Fibroblast of mammary gland (primary cell): ENCODE results near the gene ITGA2B.

Source experiments
- DNase-seq: peaks from one replicate; pipeline ENCODE4 v3.0.0-alpha.2; 2010; ENCODE audit warnings: low read depth
- H3K4me3 ChIP-seq: 2 replicates; pipeline ENCODE4 v1.5.1; 2011; ENCODE audit warnings: low read depth, mild to moderate bottlenecking, low read length, moderate library complexity; ENCODE audit not compliant: control insufficient read depth
- CTCF ChIP-seq: conservative IDR thresholded peaks from 2 replicates; pipeline ENCODE4 v1.5.1; 2011; ENCODE audit warnings: low read depth, low read length, inconsistent platforms; ENCODE audit not compliant: control insufficient read depth, insufficient read depth

The ITGA2B gene

GRCh38 chr17:44327715-44328449, 61.6 kb downstream of the ITGA2B start:
- no peak for TF ChIP-seq CTCF
- DNase-seq, result no peak
- H3K4me3 ChIP-seq, result no peak overlapping the region

- no peak for TF ChIP-seq CTCF
- DNase-seq, result peak; percentile 96
- H3K4me3 ChIP-seq, result peak overlapping the region; percentile 6
These were observed 62.5 kb downstream of the ITGA2B start for GRCh38 chr17:44326861-44327444.

- peak within 1 kb of the TSS; percentile 68 for H3K4me3 ChIP-seq
- peak; percentile 90 for DNase-seq
- no peak for TF ChIP-seq CTCF
These were observed 64.7 kb downstream of the ITGA2B start, which contains the start of gene SLC25A39 for GRCh38 chr17:44324571-44325275. TSS of gene SLC25A39 (minus strand) at chr17:44324823. CDS start at chr17:44323562, 1,261 bp downstream.

GRCh38 chr17:44324092-44324570, 65.3 kb downstream of the ITGA2B start:
- TF ChIP-seq CTCF, result no peak
- peak overlapping the region; percentile 68 for H3K4me3 ChIP-seq
- no peak for DNase-seq

- no peak for TF ChIP-seq CTCF
- no peak for DNase-seq
- peak overlapping the region; percentile 68 for H3K4me3 ChIP-seq
These were observed 65.9 kb downstream of the ITGA2B start for GRCh38 chr17:44323359-44324091.

- no peak for TF ChIP-seq CTCF
- DNase-seq, result no peak
These were observed 67.1 kb downstream of the ITGA2B start for GRCh38 chr17:44322236-44322895.

More at GRCh38 chr17:44322236-44322895, 67.1 kb downstream of the ITGA2B start:
- no peak overlapping the region for H3K4me3 ChIP-seq
